GM18519 (cell line): Measurements from ENCODE around the gene RAPGEF1.

Experiments used
- ATAC-seq: cut with Tn5 transposase; IDR thresholded peaks from one replicate; pipeline ENCODE4 v1.9.1; 2021; ENCODE audit warnings: mild to moderate bottlenecking, moderate library complexity; ENCODE audit not compliant: unreplicated experiment, low FRiP score

The RAPGEF1 gene

GRCh38 chr9:131630205-131630831 is 109.6 kb downstream of the RAPGEF1 start:
- ATAC-seq: no peak

GRCh38 chr9:131629825-131630204 is 110.1 kb downstream of the RAPGEF1 start:
- ATAC-seq: no peak

- no peak for ATAC-seq
Measured at GRCh38 chr9:131629226-131629500, 110.7 kb downstream of the RAPGEF1 start.

GRCh38 chr9:131628459-131629225 is 111.2 kb downstream of the RAPGEF1 start:
- ATAC-seq: no peak

- ATAC-seq: no peak
Measured at GRCh38 chr9:131627648-131628458, 112.0 kb downstream of the RAPGEF1 start.

- no peak for ATAC-seq
Measured at GRCh38 chr9:131627326-131627647, 112.6 kb downstream of the RAPGEF1 start.

GRCh38 chr9:131625790-131626670 is 113.8 kb downstream of the RAPGEF1 start:
- no peak for ATAC-seq

GRCh38 chr9:131625508-131625787 is 114.4 kb downstream of the RAPGEF1 start:
- no peak for ATAC-seq

- no peak for ATAC-seq
Measured at GRCh38 chr9:131624636-131625507, 115.0 kb downstream of the RAPGEF1 start.

- ATAC-seq: no peak
Measured at GRCh38 chr9:131623655-131624330, 116.1 kb downstream of the RAPGEF1 start.

- no peak for ATAC-seq
Measured at GRCh38 chr9:131622523-131622922, 117.4 kb downstream of the RAPGEF1 start.

- ATAC-seq: no peak
Measured at GRCh38 chr9:131621551-131622358, 118.1 kb downstream of the RAPGEF1 start.

GRCh38 chr9:131620764-131621520 is 118.9 kb downstream of the RAPGEF1 start:
- no peak for ATAC-seq

GRCh38 chr9:131619680-131620079 is 120.2 kb downstream of the RAPGEF1 start:
- ATAC-seq: no peak

- no peak for ATAC-seq
Measured at GRCh38 chr9:131618785-131619184, 121.1 kb downstream of the RAPGEF1 start.

- no peak for ATAC-seq
Measured at GRCh38 chr9:131618071-131618479, 121.8 kb downstream of the RAPGEF1 start.

- no peak for ATAC-seq
Measured at GRCh38 chr9:131617611-131618010, 122.3 kb downstream of the RAPGEF1 start.
